Tibial nerve (tissue), 4 donors: Measurements from ENCODE around the gene FLOT1. TPM values are rescaled to one million over a fixed set of nuclear protein-coding genes. Genes with fewer than 3 reads are reported as not detected.

Experiments used
- DNase-seq, 2 donors: peaks; one replicate each; pipeline ENCODE4 v3.0.0-alpha.2; 2019; ENCODE audit warnings: low spot score in 2 of 2
- H3K27ac ChIP-seq, 4 donors: fragments of 200-600 bp; sonication (generic) in 3 of 4; one replicate each; pipeline ENCODE4 v1.5.1; 2017 to 2019; ENCODE audit warnings: mild to moderate bottlenecking in 1 of 4
- H3K27me3 ChIP-seq, 2 donors: fragments of 200-600 bp; sonication (generic) in 1 of 2; one replicate each; pipeline versions ENCODE4 v1.5.1 to v1.6.0; 2017 to 2019
- H3K36me3 ChIP-seq, 3 donors: fragments of 200-600 bp; sonication (generic); one replicate each; pipeline ENCODE4 v1.5.1; 2018 to 2019
- H3K4me1 ChIP-seq, 4 donors: fragments of 200-600 bp; sonication (generic) in 3 of 4; one replicate each; pipeline ENCODE4 v1.5.1; 2017 to 2019
- H3K4me3 ChIP-seq, 4 donors: fragments of 200-600 bp; sonication (generic) in 3 of 4; one replicate each; pipeline ENCODE4 v1.5.1; 2017 to 2019; ENCODE audit warnings: mild to moderate bottlenecking in 1 of 4, moderate library complexity in 1 of 4
- H3K9me3 ChIP-seq, 4 donors: fragments of 200-600 bp; sonication (generic) in 3 of 4; one replicate each; pipeline ENCODE4 v1.5.1; 2017 to 2019
- EP300 ChIP-seq, 2 donors: sonication (generic); formaldehyde crosslinking; IDR thresholded peaks; one replicate each; pipeline ENCODE4 v1.6.1; 2017; ENCODE audit warnings: antibody characterized with exemption in 2 of 2, mild to moderate bottlenecking in 1 of 2
- POLR2A ChIP-seq, 2 donors: fragments of 450-650 bp; IDR thresholded peaks; one replicate each; pipeline ENCODE4 v1.6.1; 2017; ENCODE audit warnings: antibody characterized with exemption in 2 of 2, mild to moderate bottlenecking in 2 of 2, moderate library complexity in 2 of 2
- WGBS, 2 donors: methylation state at CpG; one replicate each; pipeline ENCODE4 v1.1.5; 2018; 5-methylcytosine and 5-hydroxymethylcytosine counted together
- total RNA-seq, 4 donors: library from RNA; depleted of rRNA; stranded (reverse); fragments of >200 nt; gene quantifications; one replicate each; pipeline ENCODE4 v1.1.0, GENCODE V29; 2016
- TF ChIP-seq, protein P1 (sequence below), 5 experiments: fragments of 200-600 bp in 3 of 5; fragments of 450-650 bp in 2 of 5; sonication (generic) in 3 of 5; IDR thresholded peaks; one replicate each; pipeline ENCODE4 v1.5.1; 2016 to 2019; ENCODE audit warnings: antibody characterized with exemption in 5 of 5, mild to moderate bottlenecking in 3 of 5, moderate library complexity in 2 of 5

FLOT1 gene
- total RNA-seq, 4 donors from 2014 or later = 83.1 to 157 (median 94.6) TPM

DNA sequence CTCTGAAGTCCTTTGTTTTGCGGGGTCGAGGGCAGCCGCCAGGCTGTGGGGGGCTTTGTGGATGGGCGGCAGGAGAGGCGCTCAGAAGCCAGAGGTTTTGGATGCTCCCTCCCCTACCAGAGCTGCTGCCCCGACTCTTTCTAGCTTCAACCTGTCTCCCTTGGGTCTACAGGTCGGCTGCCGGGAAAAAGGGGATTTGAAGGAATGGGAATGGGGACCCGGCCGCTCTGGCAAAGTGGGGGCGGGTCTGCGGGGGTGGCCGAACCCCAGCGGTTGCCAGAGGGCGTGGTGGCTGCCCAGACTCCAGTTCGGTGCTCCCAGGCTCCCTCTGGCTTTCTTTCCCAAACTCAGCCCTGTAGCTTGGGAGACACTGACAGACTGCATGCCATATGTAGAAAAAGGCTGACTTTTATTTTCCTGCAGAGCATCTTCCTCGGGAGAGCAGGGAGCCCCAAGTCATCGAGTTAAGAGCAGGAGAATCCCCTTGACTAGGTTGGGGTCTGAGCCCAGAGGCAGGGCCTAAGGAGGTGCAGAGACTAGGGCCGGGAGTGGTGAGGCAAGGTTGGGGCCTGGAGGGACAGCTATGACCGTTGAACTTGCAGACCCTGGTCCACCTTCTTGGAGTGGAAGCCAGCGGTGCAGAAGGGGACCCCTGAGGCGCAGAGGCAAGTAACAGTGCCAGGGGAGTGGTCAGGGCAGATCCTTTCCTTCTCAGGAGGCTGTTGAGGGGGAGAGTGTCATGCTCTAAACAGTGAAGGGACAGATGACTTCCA lies 54.6 kb downstream of the FLOT1 start:
- DNase-seq = peak in 1 of 2 donors; percentile 38
- Histone ChIP-seq H3K9me3 (no peaks in the 10 kb centered on the region), H3K4me3 (peak overlapping the region; percentile 73 to 92 (median 83)), H3K27me3 (no peaks in the 10 kb centered on the region), H3K4me1 (peaks cover 0 to 73% (median 47%) of the 10 kb centered on the region in 4 donors), H3K36me3 (no peaks in the 10 kb centered on the region), H3K27ac (peak overlapping the region; percentile 97 to 99 (median 98))
- TF ChIP-seq, protein P1, sequence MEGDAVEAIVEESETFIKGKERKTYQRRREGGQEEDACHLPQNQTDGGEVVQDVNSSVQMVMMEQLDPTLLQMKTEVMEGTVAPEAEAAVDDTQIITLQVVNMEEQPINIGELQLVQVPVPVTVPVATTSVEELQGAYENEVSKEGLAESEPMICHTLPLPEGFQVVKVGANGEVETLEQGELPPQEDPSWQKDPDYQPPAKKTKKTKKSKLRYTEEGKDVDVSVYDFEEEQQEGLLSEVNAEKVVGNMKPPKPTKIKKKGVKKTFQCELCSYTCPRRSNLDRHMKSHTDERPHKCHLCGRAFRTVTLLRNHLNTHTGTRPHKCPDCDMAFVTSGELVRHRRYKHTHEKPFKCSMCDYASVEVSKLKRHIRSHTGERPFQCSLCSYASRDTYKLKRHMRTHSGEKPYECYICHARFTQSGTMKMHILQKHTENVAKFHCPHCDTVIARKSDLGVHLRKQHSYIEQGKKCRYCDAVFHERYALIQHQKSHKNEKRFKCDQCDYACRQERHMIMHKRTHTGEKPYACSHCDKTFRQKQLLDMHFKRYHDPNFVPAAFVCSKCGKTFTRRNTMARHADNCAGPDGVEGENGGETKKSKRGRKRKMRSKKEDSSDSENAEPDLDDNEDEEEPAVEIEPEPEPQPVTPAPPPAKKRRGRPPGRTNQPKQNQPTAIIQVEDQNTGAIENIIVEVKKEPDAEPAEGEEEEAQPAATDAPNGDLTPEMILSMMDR (IDR thresholded peaks at IDR 0.05) = peak; percentile 10 to 41 (median 23)
- TF ChIP-seq EP300 (IDR thresholded peaks at IDR 0.05) (no peak), POLR2A (IDR thresholded peaks at IDR 0.05) (no peak)
- 8 to 10% methylated on average over 22 of the region's 22 CpGs for WGBS, 2 donors

DNA sequence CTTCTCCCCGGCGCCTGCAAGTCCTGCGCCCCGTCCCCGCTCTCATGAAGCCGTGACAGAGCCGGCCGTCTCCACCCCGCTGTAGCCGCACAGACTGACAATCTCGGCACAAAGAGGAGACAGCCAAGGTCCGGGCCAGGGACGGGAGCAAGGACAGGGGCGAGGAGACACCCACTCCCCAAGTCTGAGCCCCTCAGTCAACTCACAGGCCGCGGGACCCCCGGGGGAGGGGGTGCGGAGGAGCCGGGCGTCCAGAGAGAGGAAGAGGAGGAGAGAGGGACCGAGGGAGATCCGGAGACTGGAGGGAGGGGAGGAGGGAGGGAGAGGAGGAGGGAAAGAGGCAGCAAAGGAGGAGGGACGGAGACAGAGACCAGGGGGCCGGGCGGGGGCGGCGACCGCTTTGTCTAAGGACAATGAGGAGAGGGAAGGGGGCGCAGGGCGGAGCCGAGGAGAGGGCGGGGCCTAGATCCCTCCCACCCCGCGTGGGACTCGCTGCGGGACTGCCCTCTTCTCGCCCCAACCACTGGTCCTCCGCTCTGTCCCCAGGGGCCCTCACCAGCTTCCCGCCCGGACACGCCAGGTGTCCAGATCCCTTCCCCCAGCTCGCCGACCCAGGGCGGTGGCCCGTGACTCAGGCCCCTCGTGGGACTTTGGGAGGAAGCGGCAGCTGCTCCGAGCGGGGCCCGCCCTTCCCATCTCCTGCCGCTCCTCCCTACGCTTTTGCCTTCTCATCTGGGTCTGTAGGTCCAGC lies 55.4 kb downstream of the FLOT1 start:
- TF ChIP-seq, protein P1 (IDR thresholded peaks at IDR 0.05) = no peak
- peak; percentile 17 to 48 for TF ChIP-seq POLR2A (IDR thresholded peaks at IDR 0.05)
- TF ChIP-seq EP300 (IDR thresholded peaks at IDR 0.05) = peak; percentile 72 to 95
- H3K27ac ChIP-seq = peak overlapping the region; percentile 97 to 99 (median 98)
- peaks cover 0 to 80% (median 54%) of the 10 kb centered on the region in 4 donors for H3K4me1 ChIP-seq
- no peaks in the 10 kb centered on the region for H3K27me3 ChIP-seq
- DNase-seq = peak; percentile 89
- H3K36me3 ChIP-seq = no peaks in the 10 kb centered on the region
- H3K9me3 ChIP-seq = no peaks in the 10 kb centered on the region
- H3K4me3 ChIP-seq = peak overlapping the region; percentile 73 to 92 (median 83)
- WGBS, 2 donors = 1% methylated on average over 33 to 48 of the region's 52 CpGs

DNA sequence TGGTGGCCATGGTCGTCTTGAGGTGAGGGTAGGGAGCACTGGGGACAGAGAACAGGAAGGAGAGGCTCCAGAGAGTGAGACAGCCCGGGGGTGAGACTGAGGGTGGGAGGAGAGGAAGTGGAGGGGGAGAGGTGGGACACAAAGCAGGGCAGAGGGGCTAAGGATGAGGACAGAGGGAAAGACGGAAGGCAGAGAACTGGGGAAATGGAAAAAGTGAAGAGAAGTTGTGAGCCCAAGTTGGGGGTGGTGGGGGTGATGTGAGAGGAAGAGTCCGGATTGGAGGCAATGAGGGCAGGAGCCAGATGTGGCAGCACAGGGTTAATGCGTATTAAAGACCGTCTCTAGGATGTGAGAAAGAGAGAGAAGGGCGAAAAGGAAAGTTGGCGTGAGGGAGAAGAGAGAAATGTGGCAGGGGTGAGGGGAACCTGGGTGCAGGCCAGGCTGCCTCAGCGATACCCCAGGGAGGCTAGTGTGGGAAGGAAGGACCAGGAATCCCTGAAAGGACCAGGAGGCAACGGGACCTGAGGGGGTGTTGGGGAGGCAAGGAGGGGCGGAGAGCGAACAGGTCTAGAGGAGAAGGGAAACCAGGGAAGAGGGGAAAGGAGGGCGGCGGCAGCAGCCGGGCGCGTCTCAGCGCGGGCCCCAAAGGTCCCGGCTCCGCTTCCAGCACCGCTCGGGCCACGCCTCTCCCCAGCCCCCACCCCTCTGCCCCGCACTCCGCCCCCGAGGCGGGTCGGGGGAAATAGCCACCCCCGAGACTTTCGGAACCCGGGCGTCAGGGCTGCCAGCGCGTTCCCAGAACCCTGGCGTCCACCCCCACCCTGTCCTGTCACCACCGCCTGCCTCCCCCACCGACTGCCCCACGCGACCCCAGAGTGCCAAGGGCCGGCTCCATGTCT lies 56.2 kb downstream of the FLOT1 start, which contains the start of gene PPP1R18:
PPP1R18 (minus strand) TSS at position 637 of the 899 bp plus-strand sequence; CDS start at position 10, 627 bp downstream.
- H3K27ac ChIP-seq = peak within 1 kb of the TSS; percentile 97 to 99 (median 98)
- H3K4me3 ChIP-seq = peak within 1 kb of the TSS; percentile 73 to 92 (median 83)
- H3K9me3 ChIP-seq = no peaks in the 10 kb centered on the region
- no peaks in the 10 kb centered on the region for H3K36me3 ChIP-seq
- peak; percentile 71 to 72 for DNase-seq
- H3K27me3 ChIP-seq = no peaks in the 10 kb centered on the region
- 0 to 1% methylated on average over 23 to 24 of the region's 41 CpGs for WGBS, 2 donors
- TF ChIP-seq EP300 (IDR thresholded peaks at IDR 0.05) (peak in 1 of 2 donors; percentile 47), POLR2A (IDR thresholded peaks at IDR 0.05) (peak in 1 of 2 donors; percentile 32)
- TF ChIP-seq, protein P1 (IDR thresholded peaks at IDR 0.05) = no peak
- H3K4me1 ChIP-seq = peaks cover 0 to 84% (median 58%) of the 10 kb centered on the region in 4 donors

DNA sequence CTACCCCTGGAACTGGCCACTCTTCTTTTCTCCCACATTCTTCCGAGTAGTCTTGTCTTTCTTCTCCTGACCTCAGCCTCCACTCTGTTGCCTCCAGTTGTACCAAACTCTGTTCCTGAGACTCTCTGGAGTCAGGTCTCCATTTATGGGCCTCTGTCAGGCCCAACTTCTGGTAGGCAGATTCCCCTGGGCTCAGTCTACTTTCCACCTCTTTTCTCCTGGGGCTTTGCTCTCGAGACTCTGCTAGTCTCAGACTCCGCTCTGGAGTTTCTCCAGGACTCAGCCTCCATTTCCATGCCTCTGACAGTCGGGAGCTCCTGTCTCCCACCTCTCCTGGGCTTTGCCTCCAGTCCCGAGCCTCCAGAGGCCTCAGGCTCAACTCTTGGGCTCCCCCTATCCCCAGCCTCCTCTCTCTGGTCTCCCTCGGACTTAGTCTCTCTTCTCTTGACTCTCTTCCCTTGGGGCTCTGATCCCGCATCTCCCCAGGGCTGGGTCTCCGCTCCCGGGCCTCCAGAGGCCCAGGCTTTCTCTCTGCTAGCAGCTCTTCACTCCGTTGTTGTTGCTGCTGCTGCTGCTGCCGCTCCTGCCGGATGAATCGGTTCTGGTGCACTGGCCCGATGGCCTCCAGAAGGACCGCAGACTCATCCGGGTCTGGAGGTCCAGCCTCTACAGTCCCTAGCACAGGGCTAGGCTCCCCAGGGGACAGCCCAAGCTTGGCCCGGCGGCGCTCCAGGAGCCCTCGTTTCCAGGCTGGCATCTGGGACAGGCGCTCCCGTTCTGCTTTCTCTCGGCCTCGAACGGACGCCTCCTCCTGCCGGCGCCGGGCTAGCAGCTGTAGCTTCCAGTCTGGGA lies 57.1 kb downstream of the FLOT1 start:
- peak overlapping the region; percentile 97 to 99 (median 98) for H3K27ac ChIP-seq
- H3K36me3 ChIP-seq = peaks cover 0 to 7% (median 0%) of the 10 kb centered on the region in 3 donors
- peaks cover 0 to 87% (median 65%) of the 10 kb centered on the region in 4 donors for H3K4me1 ChIP-seq
- no peak for DNase-seq
- TF ChIP-seq EP300 (IDR thresholded peaks at IDR 0.05) = no peak
- TF ChIP-seq POLR2A (IDR thresholded peaks at IDR 0.05) = no peak
- TF ChIP-seq, protein P1 (IDR thresholded peaks at IDR 0.05) = no peak
- WGBS, 2 donors = 10 to 11% methylated on average over 28 to 29 of the region's 29 CpGs
- no peaks in the 10 kb centered on the region for H3K9me3 ChIP-seq
- H3K27me3 ChIP-seq = no peaks in the 10 kb centered on the region
- peak overlapping the region; percentile 73 to 92 (median 83) for H3K4me3 ChIP-seq
